ENCODE results near the gene DOCK3.
A peak's percentile ranks its signal among the peaks of the same experiment; 100 is the strongest.
"Not testable (repeated sequence)": the region's sequence is repeated elsewhere in the genome, so short reads cannot be mapped to it uniquely, and the experiment has no call there.

The DOCK3 gene

DNA sequence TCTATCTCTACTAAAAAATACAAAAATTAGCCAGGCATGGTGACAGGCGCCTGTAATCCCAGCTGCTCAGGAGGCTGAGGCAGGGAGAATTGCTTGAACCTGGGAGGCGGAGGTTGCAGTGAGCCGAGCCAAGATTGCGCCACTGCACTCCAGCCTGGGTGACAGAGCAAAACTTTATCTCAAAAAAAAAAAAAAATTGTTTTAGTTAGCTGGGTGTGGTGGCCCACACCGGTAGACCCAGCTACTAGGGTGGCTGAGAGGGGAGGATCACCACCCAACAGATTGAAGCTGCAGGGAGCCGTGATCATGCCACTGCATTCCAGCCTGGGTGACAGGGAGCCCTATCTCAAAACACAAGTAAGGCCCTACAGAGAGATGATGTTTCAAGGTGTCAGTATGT lies 712.6 kb downstream of the DOCK3 start:
- not testable (repeated sequence) for DNase-seq (ENCODE audit: low read depth)

DNA sequence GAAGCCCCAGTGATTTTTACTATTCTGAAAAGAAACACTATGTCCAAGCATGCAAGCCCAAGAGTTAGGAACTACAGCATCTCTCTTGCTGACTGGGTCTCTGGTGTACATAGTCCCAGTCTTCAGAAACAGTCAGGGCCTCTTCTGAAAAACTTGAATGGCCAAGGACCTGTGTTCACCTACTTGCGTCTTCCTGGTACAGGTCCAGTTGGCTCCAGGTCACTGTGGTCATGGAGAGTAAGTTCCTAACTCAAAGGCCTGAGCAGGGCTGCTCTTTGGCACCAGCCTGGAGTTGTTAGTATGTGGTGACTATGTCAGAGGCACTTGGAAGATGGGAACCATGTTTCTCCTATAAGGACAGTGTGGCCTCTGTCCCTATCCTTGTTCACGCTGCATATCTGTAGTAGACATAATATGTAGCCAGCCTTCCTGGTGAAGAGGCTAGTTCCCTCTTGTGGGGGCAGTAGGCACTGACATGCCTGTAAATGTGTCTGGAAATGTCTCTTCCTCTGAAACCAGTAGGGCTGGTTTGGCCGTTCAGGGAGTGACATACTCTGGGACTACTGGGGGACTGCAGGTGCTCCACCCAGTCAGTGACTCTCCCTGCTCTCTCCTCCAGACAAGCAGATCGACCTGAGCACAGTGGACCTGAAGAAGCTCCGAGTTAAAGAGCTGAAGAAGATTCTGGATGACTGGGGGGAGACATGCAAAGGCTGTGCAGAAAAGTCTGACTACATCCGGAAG lies 713.7 kb downstream of the DOCK3 start:
- DNase-seq (ENCODE audit: low read depth), result no peak

DNA sequence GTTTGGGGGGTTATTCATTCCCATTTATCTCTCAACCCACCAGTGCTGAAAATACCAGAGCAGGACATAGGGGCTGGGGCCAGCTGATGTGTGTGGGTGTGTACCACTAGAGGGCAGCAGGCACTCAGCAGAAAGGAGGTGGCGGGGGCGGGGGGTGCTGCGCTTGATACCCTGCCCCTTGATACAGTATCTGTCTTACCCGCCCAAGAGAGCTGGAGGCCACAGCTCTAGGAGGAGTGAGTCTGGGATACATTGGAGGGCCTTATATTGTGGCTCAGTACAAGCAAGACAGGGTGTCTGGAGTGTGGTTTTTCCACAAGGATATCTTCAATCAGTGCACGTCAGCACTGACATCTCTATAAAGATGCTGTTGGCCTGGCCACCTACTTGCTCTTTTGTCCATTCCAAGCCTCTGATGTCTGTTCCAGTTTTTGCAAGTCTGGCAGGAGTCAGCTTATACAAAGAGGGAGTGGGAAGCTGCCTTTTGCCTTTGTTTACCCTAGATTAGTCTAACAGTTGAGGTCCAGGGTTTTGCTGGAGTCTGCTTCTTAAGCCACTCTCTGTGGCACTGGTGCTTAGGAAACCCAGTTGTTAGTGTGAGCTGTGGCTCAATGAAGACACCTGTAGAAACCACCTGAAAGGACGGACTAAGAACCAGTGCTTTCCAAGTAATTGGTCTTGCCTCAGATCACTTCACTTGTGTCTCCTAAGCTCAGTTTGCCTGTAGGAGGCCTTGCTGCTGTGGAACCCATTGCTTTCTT lies 714.9 kb downstream of the DOCK3 start:
- no peak for DNase-seq (ENCODE audit: low read depth)

DNA sequence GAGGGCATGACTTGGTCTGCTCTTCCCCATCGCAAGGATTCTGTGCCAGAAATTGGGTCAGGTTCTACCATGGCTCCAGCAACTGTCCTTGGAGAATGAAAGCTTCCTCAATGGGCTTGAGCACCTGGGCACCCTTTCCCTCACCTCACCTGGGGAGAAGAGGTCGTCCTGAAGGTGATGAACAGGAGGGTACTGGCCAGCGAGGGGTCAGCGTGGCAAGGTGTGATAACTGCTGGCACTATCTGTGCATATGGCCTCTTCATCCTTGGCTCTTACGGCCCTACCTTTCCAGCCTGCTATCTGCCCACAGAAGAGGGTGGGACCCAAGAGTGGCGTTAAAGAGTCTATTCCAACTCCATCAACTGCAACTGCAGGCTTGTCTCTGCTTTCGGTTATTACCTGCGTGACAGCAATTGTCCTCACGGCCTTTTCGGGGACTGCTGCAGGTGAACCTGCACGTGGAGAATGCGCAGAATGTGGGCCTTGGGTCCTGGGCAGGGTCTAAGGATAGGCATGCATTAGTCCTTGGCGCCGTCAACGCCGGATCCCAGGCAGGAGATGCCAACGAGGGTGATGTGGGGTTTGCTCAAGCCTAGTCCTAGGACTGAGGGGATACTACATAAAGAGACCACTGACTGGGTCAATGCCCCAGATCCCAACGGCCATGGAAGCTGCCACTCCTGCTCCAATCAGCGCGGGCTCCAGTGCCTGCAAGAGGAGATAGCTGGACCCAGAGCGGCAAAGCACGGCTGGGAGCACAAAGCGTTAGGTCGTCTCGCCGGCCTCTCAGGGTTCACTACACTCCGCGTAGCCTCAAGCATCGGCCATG lies 715.7 kb downstream of the DOCK3 start:
- no peak for DNase-seq (ENCODE audit: low read depth)

DNA sequence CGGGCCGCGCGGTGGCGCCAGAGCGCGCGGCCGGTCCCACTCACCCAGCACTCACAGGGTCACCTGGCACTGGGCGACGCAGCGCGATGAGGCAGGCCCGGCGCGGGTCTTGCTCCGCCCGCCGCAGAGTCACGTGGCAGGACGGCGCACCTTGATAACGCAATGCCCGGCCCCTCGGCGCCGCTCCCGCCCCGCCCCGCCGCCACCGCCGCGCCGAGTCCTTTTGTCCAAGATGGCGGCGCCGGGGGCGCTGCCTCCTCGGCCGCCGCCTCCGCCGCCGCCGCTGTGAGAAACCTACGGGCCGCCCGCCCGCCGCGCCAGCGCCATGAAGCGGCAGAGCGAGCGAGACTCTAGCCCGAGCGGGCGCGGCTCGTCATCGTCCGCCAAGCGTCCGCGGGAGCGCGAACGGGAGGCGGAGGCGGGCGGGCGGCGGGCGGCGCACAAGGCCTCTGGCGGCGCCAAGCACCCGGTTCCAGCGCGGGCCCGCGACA lies 716.4 kb downstream of the DOCK3 start, which contains the start of gene RBM15B:
Gene RBM15B, plus strand, starts transcription at position 211 of the 491 bp plus-strand sequence. Its CDS starts 115 bp downstream, at position 326.
- peak; percentile 97 for DNase-seq (ENCODE audit: low read depth)

DNA sequence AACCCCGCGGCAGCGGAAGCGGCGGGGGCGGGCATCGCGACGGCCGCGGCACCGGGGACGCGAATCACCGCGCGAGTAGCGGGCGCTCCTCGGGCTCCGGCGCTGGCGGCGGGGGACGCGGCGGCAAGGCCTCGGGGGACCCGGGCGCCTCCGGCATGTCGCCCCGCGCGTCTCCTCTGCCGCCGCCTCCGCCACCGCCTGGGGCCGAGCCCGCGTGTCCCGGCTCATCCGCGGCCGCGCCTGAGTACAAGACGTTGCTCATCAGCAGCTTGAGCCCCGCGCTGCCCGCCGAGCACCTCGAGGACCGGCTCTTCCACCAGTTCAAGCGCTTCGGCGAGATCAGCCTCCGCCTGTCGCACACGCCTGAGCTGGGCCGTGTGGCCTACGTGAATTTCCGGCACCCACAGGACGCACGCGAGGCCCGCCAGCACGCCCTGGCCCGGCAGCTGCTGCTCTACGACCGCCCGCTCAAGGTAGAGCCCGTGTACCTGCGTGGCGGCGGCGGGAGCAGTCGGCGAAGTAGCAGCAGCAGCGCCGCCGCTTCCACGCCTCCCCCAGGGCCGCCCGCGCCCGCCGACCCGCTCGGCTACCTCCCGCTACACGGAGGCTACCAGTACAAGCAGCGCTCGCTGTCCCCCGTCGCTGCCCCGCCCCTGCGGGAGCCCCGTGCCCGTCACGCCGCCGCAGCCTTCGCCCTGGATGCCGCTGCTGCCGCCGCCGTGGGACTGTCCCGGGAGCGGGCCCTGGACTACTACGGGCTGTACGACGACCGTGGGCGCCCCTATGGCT lies 717.0 kb downstream of the DOCK3 start:
- DNase-seq (ENCODE audit: low read depth), result peak; percentile 34

DNA sequence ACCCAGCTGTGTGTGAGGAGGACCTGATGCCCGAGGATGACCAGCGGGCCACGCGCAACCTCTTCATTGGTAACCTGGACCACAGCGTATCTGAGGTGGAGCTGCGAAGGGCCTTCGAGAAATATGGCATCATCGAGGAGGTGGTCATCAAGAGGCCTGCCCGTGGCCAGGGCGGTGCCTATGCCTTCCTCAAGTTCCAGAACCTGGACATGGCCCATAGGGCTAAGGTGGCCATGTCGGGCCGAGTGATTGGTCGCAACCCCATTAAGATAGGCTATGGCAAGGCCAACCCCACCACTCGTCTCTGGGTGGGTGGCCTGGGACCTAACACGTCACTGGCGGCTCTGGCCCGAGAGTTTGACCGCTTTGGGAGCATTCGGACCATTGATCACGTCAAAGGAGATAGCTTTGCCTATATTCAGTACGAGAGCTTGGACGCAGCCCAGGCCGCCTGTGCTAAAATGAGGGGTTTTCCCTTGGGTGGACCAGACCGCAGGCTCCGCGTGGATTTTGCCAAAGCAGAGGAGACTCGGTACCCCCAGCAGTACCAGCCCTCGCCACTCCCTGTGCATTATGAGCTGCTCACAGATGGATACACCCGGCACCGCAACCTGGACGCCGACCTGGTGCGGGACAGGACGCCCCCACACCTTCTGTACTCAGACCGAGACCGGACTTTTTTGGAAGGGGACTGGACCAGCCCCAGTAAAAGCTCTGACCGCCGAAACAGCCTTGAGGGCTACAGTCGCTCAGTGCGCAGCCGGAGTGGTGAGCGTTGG lies 717.8 kb downstream of the DOCK3 start:
- no peak for DNase-seq (ENCODE audit: low read depth)

DNA sequence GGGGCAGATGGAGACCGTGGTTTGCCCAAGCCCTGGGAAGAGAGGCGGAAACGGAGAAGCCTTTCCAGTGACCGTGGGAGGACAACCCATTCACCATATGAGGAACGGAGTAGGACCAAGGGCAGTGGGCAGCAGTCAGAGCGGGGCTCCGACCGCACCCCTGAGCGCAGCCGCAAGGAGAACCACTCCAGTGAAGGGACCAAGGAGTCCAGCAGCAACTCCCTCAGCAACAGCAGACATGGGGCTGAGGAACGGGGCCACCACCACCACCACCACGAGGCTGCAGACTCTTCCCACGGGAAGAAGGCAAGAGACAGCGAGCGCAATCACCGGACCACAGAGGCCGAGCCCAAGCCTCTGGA lies 718.4 kb downstream of the DOCK3 start:
- no peak for DNase-seq (ENCODE audit: low read depth)

DNA sequence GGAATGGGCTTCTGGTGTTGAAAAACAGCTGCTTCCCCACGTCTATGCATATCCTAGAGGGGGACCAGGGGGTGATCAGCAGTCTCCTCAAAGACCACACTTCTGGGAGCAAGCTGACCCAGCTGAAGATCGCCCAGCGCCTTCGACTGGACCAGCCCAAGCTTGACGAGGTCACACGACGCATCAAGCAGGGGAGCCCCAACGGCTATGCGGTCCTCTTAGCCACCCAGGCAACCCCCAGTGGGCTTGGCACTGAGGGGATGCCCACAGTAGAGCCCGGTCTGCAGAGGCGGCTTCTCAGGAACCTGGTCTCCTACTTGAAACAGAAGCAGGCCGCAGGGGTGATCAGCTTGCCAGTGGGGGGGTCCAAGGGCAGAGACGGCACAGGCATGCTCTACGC lies 718.8 kb downstream of the DOCK3 start:
- no peak for DNase-seq (ENCODE audit: low read depth)

DNA sequence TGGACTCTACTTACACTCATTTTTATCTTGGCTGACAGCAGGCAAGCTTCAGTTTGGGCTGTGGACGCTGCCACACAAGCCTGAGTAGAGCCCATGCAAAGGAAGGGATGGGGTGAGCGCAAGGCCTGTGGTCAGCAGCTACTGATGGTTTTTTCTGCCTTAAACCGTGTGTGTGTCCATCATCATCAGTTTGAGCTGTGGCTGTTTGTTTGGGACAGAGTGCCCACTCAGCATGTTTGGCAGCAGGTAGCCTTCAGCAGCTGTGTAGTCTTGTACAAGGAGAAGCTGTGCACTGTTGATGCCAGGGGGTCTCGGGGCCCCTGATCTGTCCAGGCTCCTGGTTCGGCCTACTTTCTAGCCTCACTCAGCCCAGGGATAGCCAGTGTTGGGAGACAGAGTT lies 719.8 kb downstream of the DOCK3 start:
- no peak for DNase-seq (ENCODE audit: low read depth)

DNA sequence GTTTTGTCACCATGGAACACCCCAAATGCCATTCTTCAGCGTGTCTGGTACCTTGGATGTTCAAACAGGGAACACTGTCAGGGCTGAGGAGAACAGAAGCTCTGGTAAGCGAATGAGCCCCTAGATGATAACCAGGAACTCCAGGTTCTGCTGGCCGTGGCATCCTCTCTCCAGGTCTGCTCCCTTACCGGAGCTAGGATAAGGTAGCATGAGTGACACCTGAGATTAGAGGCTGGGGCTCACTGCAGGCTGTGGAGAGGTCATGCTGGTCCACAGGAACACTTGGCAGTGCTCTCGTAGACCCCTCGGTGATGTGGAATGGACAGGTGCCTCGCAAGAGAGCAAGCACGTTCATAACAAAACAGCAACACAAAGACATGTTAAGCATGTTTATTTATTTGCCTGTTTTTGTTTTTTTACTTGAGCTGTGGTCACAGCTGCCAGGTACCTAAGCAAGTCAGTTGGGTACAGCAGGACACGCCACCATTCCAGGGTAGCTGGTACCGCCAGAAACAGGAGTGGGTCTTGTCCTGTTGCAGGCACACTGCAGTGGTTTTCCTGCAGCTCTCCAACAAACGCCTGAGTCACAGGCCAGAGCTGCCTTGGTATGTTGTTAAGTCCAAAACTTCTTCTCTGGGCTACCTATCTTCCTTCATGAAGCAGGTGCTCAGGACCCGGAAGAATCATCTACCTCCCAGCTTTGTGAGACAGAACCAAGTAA lies 720.9 kb downstream of the DOCK3 start:
- DNase-seq (ENCODE audit: low read depth), result no peak

DNA sequence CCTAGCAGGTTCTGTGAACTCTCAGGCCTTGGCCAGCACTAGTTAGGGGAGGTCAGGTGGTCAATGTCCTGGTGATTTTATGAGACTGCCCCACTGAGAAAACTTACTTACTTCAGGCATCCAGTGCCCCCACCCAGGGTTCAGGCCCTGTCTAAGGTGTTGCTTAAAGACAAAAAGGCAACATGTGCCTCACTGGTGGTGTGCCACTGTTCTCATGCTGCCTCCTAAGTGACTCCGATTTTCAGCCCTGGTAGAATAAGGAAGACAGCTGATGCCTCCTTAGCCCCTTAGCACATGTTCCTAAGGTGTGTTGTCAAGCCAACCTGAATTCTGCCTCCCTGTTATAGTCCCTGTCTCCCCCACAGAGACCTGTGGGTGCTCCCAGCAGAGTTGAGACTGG lies 721.7 kb downstream of the DOCK3 start:
- no peak for DNase-seq (ENCODE audit: low read depth)

DNA sequence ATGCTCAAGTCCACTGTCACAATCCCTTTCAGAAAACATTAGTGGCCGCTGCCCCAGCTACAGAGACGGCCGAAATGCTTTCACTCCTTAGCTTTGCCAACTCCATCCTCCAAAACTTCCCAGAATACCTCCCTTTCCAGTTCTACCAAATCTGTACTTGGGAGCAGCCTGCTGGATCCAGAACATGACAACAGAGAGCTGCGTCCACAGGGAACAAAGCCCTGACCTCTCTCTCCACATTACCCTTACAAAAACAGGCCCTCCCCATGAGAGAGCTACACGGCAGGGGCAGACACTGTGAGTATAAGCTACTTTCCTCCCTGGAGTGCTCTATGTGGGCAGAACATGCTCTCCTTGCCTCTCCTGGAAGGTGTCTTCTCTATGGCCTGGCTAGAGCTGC lies 722.7 kb downstream of the DOCK3 start:
- no peak for DNase-seq (ENCODE audit: low read depth)

DNA sequence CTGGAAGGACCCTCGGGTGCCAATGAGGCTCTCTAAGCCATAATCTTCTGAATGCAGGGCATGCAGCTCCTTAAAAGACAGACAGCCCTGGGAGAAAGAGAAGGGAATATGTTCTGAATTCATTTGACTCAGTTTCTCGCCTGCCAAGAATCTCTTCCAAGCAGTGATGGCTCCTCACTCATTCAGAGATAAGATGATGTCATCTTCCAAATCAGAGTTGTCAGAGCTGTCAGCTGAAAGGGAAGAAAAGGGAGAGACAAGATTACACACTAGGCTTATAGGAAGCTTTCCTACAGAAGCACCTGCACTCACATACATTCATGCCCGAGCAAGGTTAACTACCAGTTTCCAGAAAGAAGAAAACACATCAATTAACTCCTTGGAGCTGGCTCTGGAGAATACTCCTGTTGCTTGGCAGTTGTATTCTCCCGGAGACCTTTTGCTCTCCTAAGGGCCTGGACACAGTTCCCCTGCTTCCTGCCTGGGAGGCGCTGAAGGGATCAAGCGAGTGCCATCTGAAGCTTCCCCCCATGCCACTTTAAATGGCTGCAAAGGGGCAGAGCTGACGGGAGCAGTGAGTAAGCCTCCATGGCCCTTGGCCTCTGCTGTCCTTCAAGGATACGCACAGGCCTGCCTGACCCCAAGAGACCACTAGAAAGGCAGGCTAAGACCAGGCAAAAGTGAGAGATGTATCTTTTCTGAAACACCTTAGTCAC lies 724.0 kb downstream of the DOCK3 start:
- no peak for DNase-seq (ENCODE audit: low read depth)

DNA sequence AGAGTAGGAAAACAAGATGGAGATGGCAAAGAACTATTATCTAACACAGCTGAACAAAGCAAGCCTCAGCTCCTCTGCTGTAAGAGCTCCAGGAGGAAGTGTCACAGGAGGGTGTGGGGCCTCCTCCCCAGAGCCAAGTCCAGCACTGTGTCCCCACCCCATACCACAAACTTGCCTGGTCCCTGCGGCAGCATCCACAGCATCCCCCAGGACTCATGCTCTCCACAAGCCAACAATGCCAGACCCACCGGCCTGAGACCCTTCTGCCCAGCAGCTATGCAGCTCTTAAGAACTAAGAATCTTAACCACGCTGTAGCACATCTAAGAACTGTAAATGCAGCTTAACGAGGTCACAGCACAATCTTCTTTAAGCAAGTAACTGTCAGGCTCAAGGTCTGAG lies 725.4 kb downstream of the DOCK3 start:
- no peak for DNase-seq (ENCODE audit: low read depth)

DNA sequence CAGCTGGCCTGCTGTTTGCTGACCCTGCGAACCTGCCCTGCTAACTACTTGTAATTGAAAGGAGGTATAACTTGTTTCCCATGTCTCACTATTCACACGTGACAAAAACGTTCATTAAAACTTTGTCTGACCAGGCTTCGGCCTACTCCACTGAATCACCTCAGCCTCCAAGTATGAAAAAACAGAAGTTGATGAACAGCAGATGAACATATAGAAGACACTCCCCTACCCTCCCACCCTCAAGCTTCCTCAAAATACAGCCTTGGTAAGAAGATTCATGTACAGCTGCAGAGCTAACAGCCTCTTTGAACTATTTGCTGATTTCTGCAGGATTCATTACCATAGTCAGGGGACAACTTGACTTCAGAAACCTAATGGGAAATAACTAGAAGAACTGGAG lies 727.0 kb downstream of the DOCK3 start:
- DNase-seq (ENCODE audit: low read depth), result no peak

DNA sequence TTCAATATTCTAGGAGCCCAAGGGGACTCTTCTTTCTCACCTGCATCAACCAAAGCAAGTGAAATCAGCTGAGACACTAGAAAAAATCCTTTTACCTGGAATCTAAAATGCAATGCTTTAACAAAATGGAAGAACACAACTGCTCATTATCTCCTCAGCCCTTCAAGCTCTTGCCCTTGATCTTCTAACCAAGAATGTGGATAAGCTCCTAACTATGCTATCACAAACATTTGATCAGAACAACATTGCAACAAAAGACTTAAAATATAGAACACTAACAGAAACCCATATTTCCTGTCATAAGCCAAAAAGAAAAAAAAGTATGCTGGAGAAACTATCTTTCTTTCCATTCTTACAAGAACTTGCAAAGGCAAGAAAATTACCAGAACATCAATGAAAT lies 728.9 kb downstream of the DOCK3 start:
- no peak for DNase-seq (ENCODE audit: low read depth)

DNA sequence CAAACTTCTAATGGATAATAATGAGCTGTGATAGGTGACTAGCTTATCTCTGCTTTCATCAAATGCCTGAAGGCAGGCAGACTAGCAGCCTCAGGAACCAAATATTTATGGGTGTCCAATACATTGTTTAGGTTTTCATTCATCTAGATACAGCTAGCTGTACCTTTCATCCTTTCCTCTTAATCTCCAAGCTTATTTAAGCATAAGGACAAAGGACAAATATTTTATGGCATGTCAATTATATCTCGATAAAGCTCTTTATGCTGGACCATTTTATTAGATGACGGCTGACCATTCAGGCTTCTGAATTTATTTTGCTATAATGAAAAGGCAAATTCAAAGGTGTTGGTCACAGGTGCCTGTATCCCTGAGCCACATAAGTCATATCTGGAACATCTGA lies 733.3 kb downstream of the DOCK3 start:
- DNase-seq (ENCODE audit: low read depth), result no peak

DNA sequence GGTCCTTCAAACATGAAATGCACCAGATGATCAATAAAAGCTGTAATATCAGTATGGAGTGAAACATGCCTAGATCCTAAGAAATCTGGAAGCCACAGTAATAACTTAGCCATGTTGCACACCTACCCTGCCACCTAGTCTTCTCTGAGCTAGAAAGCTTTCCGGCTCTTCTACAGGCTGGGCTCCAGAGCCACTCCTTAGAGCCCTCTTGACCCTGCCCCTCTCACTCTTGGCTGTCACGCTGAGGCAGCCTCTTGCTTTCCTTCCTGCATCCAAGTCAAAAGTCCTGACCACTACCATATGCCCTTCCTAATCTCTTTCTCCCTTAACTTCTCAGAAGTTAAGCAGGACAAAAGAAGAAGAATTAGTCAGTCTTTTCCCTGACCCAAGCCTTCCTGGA lies 734.1 kb downstream of the DOCK3 start:
- no peak for DNase-seq (ENCODE audit: low read depth)

DNA sequence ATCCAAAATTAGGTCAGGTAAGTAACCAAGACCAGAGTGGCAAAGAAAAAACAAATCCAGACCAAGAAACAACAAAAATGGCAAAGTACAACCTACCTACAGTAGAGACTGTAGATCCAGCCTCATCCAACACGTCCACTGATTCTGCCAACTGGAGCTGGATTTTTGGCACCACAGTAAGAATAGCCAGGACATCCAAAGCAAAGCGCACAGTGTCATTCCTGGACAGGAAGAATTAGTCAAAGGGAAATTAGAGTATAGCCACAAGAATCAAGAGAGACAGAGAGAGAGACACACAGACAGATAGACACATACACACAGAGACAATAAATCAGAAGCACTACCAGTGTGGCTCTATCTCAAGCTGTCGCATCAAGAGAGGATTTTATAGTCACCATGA lies 747.5 kb downstream of the DOCK3 start:
- no peak for DNase-seq (ENCODE audit: low read depth)

Data from T-helper 22 cell (primary cell).